T-helper 22 cell (primary cell): ENCODE measurements around the gene THAP7.
"Not testable (repeated sequence)": the region's sequence is repeated elsewhere in the genome, so short reads cannot be mapped to it uniquely, and the experiment has no call there.

Source experiments
- DNase-seq: peaks from one replicate; pipeline ENCODE4 v3.0.0-alpha.2; 2020; ENCODE audit warnings: low read depth

THAP7 gene

GRCh38 chr22:21012446-21013407 is 10.8 kb upstream of the THAP7 start:
- no peak for DNase-seq

GRCh38 chr22:21010426-21011113 is 8.7 kb upstream of the THAP7 start:
- DNase-seq, result no peak

- DNase-seq, result no peak
These were observed 7.9 kb upstream of the THAP7 start for GRCh38 chr22:21009638-21010425.

GRCh38 chr22:21009208-21009607 is 7.3 kb upstream of the THAP7 start:
- DNase-seq, result not testable (repeated sequence)

- no peak for DNase-seq
These were observed 1.9 kb upstream of the THAP7 start for GRCh38 chr22:21003782-21004181.

GRCh38 chr22:21000987-21001600 is 824 bp downstream of the THAP7 start:
- DNase-seq, result no peak

- no peak for DNase-seq
These were observed 1.5 kb downstream of the THAP7 start for GRCh38 chr22:21000207-21000986.

GRCh38 chr22:20999350-21000206 is 2.3 kb downstream of the THAP7 start:
- no peak for DNase-seq

- DNase-seq, result no peak
These were observed 3.2 kb downstream of the THAP7 start for GRCh38 chr22:20998411-20999336.

GRCh38 chr22:20997536-20998257 is 4.2 kb downstream of the THAP7 start:
- DNase-seq, result no peak

- no peak for DNase-seq
These were observed 5.1 kb downstream of the THAP7 start for GRCh38 chr22:20996598-20997535.

GRCh38 chr22:20996031-20996410 is 5.9 kb downstream of the THAP7 start:
- no peak for DNase-seq

GRCh38 chr22:20995329-20996030 is 6.4 kb downstream of the THAP7 start:
- no peak for DNase-seq

GRCh38 chr22:20994902-20995241 is 7.0 kb downstream of the THAP7 start:
- no peak for DNase-seq

- no peak for DNase-seq
These were observed 7.6 kb downstream of the THAP7 start for GRCh38 chr22:20994128-20994901.
